ENCODE measurements around the gene HOXB7.

GRCh38 chr17:48642059-48642842, 31.4 kb upstream of the HOXB7 start:
- TF ChIP-seq CTCF (IDR thresholded peaks at IDR 0.05; ENCODE audit: low read depth, low read length) (no peak), EZH2phosphoT487 (IDR thresholded peaks at IDR 0.05; ENCODE audit: low read depth) (no peak)

All from OCI-LY3 (cell line).